LoVo (cell line): ENCODE results near the gene IL4R.
A peak's percentile ranks its signal among the peaks of the same experiment; 100 is the strongest.
"Not testable (repeated sequence)": the region's sequence is repeated elsewhere in the genome, so short reads cannot be mapped to it uniquely, and the experiment has no call there.

Experiments used
- DNase-seq: peaks from one replicate; pipeline ENCODE4 v3.0.0-alpha.2; 2016; ENCODE audit warnings: low spot score

Gene IL4R

DNA sequence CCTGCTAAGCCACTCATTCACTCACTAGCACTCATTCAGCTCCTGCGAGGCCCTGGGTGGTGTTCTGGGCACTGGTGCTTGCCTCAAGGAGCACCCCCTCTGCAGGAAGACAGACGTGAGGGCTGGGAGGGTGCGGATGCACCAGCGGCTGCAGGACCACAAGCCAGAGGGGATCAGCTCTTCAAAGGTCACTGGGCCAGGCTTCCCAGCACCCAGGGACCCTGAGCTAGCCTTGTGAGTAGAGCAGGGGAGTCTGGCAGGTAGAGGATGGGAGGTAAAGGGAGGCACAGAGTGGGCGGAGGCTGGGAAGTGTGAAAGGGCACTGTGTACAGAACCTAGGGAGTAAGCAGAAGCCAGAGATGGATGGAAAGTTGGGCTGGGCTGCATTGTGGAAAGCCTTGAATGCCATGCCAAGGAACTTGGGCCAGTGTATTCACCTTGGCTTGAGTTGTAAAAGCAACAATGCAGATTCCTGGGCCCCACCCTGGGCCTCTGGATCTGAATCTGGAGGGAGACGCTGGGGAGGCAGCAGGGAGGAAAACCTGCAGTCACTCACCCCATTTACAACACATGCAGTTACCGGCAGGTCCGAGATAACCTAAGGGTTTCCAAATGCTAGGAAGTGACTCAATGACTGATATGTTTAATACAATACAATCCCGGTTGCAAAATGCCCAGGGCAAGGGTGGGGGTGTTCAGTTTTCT lies 1.7 kb downstream of the IL4R start:
- no peak for DNase-seq

DNA sequence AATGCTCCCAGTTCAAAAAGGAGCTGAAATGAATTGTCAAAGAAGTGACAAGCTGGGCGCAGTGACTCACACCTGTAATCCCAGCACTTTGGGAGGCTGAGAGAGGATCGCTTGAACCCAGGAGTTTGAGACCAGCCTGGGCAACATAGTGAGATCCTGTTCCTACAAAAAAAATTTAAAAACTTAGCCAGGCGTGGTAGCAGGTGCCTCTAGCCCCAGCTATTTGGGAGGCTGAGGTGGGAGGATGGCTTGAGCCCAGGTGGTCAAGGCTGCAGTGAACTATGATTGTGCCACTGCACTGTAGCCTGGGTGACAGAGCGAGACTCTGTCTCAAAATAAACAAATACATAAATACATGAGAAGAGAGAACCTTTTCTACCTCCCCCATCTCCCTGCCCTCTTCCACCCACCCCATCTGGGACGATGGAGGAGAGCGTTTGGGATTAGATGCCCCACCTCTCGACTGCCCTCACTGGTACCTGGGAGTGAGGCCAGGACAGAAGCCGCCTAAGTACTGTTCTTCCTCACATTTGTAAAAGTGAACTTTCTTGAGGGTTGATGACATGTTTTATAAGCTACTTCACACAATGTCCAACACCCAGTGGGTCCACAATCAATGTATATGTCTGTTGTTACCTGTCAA lies 2.4 kb downstream of the IL4R start:
- DNase-seq, result no peak

DNA sequence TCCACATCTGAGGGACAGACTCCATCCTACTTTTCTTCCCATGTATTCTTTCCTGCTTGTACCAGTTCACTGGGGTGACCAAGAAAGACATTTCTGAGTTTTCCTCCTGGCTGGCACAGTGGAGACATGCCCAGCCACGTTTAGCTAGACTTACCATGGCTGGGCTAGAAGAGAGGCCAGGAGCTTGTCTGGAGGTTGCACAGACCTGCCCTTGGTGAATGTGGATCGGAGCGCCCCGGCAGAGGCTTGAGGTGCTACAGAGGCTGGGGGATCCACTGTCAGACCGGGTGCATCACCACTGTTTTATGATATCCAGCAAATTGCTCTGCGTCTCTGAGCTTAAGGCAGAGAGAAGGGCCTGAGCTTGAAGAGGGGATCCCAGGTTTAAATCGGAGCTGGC lies 3.5 kb downstream of the IL4R start:
- DNase-seq, result no peak

DNA sequence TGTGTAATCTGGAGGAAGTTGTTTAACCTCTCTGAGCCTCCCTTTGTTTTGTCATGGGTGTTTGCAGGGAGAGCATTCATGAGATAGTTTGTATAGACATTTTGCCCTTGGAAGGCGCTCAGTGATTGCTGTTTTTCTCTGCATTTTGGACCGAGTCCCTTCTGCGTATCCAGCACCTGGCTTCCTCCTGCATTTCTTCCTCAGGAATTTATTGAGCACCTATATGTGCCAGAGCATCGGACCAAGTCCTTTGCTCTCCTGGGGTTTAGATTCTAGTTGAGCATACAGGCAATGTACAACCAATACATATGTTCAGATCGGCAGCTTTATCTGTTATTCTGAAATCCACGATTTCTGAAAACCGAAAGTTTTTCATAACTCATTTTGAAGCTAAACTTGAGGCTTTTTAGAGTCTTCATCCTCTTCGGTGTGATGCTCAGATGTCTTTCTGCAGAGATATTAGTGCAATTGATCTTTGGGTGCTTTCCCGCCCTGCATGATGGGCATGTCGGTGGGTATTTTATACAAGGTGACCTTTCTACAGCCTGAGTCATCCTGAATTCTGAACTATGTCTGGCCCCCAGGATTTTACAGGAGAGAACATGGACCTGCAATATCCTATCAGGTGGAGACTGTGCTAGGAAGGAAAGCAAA lies 4.1 kb downstream of the IL4R start:
- DNase-seq, result no peak

DNA sequence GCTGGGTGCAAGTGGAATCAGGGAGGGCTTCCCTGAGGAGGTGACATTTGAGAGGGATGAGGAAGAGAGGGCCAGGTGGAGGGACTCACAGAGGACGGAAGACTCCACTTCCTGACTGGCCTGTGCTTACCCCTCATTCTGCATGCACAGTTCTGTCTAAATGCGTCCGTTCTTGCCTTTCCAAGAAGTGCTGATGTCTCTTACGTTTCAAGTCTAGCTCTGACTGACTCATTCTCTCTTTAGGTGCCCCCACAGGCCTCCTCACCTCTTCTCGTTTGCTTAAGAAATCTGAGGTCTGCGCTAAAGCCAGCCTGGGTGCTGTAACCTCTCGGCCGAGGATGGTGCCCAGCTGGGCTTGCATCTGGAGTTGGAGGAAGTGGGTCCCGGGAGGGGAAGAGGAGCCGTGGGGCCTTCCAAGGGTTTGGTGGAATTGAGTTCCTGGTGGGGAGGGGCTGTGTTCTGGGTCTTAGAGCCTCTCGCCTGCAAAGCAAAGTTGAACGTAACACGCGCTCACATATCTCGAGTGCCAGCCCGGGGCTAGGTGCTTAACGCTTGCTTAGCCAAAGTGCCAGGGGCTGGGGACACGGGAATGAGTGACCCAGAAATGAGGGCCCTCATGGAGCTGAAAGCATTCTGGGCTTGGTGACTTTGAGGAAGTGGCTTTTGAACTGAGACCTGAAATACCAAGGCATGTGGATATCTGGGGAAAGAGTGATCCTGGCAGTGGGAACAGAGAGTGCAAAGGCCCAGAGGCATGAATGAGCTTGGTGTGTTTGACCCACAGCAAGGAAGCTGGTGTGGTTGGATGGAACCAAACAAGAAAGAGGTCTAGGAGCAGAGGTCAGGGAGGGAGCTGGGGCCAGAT lies 4.8 kb downstream of the IL4R start:
- no peak for DNase-seq

DNA sequence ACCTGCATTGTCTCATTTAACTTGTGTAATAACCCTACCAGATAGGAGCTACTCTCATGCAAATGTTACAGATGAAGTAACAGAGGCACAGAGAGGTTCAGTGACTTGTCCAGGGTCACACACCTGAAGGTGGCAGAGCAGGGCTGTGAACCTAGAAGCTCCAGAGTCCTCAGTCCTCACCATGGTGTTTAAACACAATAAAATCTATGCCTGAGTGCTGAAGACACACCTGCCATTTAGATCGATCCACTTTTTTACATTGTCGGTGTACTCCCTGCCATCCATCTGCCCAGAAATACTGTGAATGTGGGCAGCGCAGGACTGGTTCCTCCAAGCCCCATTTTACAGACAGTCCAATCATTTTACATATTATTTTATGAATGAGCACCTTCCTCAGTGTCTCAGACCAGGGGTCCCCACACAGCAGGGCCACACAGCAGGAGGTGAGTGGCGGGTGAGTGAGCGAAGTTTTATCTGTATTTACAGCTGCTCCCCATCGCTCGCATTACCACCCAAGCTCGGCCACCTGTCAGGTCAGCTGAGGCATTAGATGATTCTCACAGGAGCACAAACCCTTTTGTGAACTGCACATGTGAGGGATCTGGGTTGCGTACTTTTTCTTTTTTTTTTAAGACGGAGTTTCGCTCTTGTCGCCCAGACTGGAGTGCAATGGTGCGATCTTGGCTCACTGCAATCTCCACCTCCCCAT lies 5.6 kb downstream of the IL4R start:
- no peak for DNase-seq

DNA sequence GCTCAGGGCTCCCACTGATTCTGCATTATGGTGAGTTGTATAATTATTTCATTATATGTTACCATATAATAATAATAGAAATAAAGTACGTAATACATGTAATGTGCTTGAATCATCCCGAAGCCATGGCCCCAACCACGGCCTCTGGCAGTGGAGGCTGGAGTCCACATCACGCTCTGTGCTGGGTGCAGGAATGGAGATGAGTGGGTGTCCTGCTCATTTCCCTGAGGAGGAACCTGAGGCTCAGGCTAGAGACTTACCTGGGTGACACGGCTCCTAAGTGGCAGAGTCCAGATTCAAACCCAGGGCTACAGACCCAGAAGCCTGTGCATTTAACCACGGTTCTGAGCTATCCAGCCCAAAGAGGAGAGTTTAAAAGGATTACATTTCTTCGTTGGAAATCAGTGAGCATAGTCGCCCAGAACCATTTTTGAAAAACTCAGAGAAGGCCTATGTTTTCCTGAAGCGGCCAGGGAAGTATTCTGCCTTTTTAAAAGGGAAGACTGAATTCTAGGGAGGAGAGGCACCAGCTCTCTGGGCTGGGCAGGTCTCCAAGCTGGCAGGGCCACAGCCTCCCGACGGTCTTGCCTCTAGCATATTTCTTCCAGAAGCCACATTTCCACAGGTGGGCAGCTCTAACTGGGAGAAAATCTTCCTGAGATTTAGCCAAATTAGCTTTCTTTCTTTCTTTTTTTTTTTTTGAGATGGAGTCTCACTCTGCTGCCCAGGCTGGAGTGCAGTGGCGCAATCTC lies 6.7 kb downstream of the IL4R start:
- no peak for DNase-seq

DNA sequence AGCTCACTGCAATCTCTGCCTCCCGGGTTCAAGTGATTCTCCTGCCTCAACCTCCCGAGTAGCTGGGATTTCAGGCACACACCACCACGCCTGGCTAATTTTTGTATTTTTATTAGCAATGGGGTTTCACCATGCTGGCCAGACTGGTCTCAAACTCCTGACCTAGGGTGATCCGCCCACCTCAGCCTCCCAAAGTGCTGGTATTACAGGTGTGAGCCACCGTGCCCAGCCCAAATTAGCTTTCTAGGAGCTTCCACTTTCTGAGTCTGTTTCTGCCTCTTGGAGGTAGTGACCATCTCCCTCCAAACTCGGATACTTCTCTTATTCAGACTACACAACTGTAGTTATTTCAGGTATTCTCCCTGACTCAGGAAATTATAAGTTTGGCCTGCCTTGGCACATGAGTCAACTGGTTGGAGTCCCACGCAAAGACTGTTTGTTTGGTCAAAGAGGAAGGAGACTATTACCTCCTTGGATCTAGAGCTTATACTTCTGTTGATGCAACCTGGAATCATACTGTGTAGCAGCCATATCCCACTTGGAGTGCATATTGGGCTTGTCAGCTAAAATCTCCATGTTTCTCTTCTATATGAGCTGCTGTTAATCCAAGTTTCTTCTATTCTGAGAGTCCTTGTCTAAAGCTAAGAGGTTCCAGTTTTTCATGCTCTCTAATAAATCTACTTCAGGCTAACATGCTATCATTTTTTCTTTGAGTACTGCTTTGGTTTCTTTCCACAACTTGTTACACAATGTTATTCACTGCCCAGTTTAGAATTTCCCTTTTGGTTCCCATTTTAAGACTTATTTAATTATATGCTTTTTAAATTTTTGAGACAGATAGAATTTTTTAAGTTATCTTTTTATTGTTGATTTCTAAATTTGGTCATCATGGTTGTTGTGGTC lies 7.5 kb downstream of the IL4R start:
- DNase-seq, result no peak

DNA sequence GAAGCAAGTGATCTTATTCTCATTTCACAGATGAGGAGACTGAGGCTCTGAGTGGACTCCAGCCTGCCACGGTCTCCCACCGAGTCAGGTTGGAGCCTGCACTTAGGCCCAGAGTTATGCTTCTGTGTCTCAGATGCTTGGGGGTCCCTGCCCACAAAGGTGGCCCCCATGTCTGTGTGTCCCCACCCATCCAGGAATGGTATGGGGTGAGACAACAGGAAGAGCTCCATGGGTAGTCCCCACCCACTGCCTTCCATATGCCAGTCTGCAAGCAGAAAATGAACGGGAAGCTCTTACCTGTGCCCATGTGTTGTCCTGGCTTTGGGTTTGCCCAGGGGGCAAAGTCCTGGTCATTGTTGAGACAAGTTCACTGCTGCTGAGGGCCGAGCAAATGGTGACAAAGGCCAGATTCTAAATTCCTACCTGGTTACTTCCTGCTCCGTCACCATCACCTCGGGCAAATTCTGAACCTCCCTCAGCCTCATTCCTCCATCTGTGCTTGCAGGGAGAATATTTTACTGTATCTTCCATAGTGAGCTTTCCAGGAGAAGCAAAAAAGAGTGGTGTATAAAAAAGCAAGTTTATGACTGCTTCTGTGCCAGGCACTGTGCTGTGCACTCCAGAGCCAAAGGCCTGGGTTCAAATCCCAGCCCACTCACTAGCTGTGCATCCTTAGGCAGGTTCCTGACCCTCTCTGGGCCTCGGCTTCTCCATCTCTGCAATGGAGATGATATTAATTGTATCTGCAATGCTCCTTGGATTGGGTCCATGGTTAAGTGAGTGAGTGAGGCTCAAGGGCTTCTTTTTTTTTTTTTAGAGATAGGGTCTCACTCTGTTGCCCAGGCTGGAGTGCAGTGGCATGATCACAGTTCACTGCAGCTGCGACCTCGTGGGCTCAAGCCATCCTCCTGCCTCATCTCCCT lies 9.3 kb downstream of the IL4R start:
- peak; percentile 84 for DNase-seq

DNA sequence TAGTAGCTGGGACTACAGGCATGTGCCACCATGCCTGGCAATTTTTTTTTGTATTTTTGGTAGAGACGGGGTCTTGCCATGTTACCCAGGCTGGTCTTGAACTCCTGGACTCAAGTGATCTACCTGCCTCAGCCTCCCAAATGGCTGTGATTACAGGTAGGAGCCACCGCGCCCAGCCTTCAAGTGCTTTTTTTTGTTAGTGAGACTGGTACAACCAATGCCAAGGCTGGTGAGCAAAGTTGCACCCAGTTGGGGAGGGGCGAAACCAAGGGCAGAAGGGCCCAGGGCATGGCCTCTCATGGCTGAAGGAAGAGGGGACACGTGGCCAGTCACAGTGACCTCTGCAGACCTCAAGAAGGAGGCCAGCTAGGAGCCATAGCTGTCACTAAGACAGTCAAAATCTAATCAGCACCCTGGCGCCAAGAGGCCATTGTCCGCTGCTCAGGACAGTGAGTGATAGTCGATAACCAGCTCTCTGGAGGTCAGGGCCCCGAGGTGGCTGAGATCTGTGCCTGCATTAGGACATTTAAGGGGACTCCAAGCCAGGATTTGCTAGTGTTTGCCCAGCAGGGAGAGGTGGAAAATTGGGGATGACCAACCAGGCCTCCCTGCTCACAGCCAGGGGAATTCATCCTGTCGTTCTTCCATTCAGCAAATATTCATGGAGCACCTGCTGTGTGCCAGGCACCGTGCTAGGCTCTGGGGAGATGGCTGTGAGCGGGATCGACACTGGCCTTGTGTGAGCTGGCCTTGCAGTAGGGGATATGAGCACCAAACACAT lies 10.2 kb downstream of the IL4R start:
- DNase-seq, result no peak

DNA sequence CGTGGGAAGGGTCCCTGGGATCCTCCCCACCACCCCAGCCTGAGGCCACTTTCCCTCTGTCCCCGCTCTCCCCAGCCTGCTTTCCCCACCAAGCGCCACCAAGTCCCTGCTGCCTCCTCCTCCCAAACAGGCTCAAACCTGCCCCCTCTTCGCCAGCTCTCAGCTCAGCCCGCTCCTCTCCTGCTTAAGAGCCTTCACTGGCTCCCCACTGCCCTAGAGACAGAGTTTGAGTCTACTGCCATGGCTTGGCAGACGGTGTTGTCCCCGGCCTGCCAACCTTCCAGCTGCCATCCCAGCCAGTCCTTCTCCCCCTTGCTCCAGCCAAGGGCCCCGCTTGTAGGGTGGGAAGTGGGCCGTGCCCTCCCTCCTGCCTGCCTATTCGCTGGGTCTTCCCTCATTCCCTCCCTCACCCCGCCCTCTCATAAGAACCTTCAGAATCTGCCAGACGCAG lies 11.1 kb downstream of the IL4R start:
- DNase-seq, result no peak

DNA sequence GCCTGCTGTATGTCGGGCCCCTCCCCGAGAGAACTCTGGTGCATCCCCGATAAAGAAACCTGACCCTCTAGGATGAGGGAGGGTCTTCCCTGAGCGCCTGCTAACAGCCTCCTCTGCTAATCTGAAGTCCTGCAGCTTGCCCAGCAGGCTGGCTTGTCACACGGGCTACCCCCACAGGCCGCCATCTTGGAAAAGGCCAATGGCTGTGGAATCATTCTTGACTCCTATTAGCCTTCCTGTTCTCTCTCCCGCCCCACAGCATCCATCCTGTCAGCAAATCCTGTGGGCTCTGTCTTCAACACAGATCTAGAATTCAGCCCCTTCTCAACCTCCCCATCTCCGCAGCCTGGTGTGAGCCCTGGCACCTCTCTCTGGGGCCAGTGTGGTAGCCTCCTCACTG lies 12.0 kb downstream of the IL4R start:
- DNase-seq, result no peak

DNA sequence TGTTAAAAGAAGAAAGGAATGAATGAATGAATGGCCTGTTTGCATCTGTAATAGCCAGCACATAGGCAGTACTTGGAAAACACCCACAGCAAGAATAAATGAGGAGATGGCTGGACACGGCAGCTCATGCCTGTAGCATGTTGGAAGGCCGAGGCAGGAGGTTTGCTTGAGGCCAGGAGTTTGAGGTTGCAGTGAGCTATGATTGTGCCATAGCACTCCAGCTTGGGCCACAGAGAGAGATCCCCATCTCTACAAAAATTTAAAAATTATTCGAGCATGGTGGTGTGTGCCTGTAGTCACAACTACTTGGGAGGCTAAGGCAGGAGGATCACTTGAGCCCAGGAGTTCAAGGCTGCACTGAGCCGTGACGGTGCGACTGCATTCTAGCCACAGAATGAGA lies 12.5 kb downstream of the IL4R start:
- DNase-seq, result no peak

DNA sequence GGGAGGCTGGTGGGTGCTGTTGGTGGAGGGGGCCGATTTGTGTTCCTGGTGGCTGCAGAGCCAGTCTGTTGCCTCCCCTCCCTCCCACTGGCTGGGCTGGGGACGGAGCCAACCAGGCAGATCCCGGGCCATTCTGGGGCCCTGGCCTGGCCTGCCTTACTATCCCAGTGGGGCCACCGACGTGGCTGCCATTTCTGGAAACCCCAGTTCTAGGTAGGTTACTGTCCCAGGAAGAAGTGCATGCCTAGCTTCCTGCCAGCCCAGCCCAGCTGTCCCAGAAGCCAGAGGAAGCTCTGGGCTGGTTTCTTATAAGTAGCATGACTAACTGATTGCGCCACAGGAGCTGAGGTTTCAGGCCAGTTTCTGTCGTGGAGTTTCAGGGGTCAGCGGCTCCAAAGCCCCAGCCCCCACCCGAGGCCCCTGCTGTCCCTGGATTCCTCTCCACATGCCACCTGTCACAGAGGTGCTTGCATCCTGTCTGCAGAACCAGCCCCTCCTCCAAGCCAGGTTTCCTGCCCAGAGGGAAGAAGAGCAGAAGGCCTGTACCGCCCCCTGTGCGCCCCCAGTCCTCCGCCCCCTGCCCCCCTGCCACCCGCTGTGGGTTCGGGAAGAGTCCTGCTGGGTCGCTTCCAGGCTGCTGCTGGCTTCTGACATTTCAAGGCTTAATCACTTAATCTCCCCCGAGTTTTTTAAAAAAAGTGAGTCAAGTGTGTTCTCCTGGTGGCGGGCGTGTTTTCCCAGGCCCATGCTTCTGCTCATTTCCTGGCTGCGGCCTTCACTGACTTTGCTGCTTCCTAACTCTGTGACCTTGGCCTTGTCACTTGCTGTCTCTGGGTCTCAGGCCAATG lies 13.2 kb downstream of the IL4R start:
- DNase-seq, result peak; percentile 54

DNA sequence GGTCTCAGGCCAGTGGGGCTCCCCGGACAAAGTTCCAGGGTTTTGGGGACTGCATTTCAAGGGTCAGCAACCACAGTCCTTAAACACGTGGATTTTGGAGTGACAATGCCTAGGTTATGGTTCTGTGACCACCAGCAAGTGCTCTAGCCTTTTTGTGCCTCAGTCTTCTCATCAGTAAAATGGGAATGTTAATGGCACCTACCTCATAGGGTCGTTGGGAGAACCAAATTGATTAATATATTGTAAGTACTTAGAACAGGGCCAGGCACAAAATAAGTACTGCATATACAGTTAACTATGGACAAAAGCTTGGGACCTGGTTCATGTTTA lies 13.8 kb downstream of the IL4R start:
- no peak for DNase-seq

DNA sequence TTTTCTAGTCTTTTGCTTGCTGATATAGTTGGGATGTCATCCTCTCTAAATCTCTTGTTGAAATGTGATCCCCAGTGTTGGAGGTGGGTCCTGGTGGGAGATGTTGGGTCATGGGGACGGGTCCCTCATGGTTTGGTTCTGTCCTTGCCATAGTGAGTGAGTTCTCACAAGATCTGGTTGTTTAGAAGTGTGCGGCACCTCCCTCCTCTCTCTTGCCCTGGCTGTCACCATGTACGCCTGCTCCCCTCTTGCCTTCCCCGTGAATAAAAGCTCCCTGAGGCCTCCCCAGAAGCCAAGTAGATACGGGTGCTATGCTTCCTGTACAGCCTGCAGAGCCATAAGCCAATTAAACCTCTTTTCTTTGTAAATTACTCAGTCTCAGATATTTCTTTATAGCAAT lies 15.2 kb downstream of the IL4R start:
- no peak for DNase-seq

DNA sequence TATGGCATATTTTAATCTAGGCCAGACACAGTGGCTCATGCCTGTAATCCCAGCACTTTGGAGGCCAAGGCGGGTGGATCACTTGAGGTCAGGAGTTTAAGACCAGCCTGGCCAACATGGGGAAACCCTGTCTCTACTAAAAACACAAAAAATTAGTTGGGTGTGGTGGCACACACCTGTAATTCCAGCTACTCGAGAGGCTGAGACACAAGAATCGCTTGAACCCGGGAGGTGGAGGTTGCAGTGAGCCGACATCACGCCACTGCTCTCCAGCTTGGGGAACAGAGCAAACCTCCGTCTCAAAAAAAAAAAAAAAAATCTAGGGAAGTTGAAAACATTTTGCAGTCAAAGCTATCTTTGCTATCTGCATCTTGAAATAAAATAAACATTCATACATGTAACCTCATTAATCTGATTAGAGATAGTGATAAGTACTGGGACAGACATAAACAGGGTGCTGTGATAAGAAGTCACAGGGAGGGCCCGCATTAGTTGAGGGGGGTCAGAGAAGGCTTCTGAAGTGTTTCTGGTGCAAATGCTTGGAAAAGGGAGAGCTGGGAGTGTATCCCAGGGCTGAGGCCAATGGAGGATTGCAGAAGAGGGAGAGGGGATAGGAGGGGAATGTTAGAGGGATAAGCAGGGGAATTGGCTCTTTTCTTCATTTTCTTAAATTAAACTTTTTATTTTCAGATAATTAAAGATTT lies 15.8 kb downstream of the IL4R start:
- not testable (repeated sequence) for DNase-seq
